H4 (cell line): Measurements from ENCODE around the gene VWA2. TPM values are rescaled to one million over a fixed set of nuclear protein-coding genes. Genes with fewer than 3 reads are reported as not detected.

Experiments
- total RNA-seq: library from RNA; depleted of rRNA; stranded (reverse); fragments of >200 nt; shearing (Covaris generic); gene quantifications from 2 replicates; pipeline ENCODE4 v1.2.3, GENCODE V29; 2014; rRNA removed

The VWA2 gene
- total RNA-seq, 1 experiment from 2014 or later: not detected

Other genes with a start within 250 kb of the VWA2 start
- 1.1 and 1.9 TPM in 2 replicates for gene ADRB1, start 195.4 kb upstream of the VWA2 start, total RNA-seq
- 3.0 and 7.2 TPM in 2 replicates for gene CCDC186, start 65.1 kb upstream of the VWA2 start, total RNA-seq
- not detected in 2 replicates for gene TDRD1, start 59.9 kb upstream of the VWA2 start, total RNA-seq
- 0.70 and 1.3 TPM in 2 replicates for gene AFAP1L2, start 165.2 kb downstream of the VWA2 start, total RNA-seq